Muscle of arm (tissue), 12 donors: ENCODE measurements around the gene MBTD1. TPM values are rescaled to one million over a fixed set of nuclear protein-coding genes. Genes with fewer than 3 reads are reported as not detected.
"Not testable (repeated sequence)": the region's sequence is repeated elsewhere in the genome, so short reads cannot be mapped to it uniquely, and the experiment has no call there.

Source experiments
- DNase-seq: peaks from one replicate; pipeline ENCODE4 v3.0.0-alpha.2; 2013
- polyA plus RNA-seq, 12 donors: library from polyadenylated mRNA; unstranded; fragments of 120-200 nt; gene quantifications; one replicate each; pipeline ENCODE4 v1.2.1, GENCODE V29; 2013; ENCODE audit not compliant: insufficient read length in 12 of 12

The MBTD1 gene
- polyA plus RNA-seq, 12 donors: 20.8 to 82.0 (median 26.9) TPM

DNA sequence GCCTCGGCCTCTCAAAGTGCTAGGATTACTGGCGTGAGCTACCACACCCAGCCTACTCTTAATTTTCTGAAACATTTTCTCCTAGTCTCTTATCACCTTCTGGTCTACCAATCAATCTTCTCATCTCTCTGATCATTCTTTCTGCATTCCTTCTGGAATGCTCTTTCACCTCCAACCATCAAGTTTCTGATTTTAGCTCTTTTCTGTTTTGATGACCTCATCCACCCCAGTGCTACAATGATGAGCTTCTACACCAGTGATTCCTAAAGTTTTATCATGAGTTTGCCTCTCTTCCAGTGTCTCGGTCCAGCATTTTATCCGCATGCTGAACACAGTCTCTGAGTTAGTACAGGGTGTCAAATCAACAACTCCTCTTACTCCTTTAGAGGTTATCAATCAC is 62.1 kb downstream of the MBTD1 start:
- DNase-seq: no peak

DNA sequence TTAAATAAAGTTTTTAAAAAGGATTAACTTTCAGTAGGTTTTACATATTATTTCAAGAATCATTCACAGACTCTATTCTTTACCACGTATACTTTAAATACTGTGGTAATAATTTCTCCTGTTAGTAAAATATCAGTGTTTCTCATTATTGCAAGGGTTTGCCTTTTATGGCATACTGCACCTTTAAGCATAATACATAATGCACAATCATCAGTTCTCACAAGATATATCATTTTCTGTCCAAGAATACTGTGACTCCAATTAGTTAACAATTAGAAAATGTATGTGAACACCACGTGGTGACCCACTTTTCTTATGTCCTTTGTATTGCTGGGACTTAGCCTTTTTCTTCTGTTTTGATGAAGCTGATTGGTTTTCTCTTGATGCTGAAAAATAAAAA is 68.0 kb downstream of the MBTD1 start:
- no peak for DNase-seq

DNA sequence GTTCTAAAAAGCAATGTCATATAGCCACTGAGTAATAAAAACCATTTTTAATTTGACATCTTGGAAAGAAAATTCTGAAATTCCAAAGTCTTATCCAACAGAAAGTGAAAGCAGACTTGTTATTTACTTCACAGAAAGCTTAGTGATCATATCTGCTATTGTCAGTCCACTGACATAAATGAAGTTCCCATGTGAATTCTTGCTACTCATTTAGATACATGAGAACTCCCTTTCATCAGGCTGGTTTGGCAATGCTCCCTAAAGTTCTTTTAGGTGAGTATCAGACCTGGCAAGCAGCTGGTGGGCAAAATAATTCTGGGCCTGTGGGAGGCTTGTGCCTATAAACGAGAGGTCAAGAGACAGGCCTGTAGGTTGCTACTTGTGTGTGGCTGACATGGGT is 70.2 kb downstream of the MBTD1 start:
- no peak for DNase-seq

DNA sequence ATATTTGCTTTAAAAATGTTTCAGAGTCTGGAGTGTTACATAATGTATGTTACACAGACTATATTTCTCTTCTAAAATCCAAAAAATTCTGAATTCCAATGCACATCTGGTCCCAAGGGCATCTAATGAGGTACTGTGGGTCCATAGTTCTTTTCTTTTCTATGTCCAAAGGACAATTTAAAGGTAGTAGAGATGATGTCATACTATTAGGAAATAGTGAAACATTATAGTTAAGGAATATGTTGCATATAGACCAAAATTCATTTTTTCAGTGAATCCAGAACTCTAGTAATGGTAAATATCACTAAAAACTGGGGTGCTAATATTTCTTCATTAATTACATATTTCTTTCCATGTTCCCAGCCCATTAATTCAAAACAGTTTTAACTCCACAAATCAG is 70.7 kb downstream of the MBTD1 start:
- DNase-seq: no peak

DNA sequence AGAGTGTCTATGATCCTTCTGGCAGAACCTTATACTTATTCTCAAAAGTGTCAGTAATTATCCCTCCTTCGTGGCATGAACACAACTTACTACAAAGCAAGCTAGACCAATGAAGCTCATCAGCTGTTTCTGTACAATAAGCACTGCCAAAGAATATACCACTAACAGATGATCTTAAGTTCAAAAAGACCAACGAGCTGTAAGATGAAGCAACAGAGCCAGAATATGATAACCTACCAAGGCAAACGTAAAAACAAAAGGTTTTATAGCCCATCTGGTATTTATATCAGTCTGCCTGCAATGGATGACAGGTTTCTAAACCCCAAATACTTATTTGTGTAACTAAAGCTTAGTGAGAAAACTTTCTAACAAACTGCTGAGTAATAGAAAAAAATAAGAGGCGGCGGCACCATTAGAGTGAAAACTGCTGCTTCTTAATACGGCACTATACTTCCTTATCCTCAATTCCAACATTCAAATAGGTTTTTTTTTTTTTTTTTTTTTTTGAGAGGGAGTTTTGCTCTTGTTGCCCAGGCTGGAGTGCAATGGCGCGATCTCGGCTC is 71.5 kb downstream of the MBTD1 start:
- DNase-seq: no peak

DNA sequence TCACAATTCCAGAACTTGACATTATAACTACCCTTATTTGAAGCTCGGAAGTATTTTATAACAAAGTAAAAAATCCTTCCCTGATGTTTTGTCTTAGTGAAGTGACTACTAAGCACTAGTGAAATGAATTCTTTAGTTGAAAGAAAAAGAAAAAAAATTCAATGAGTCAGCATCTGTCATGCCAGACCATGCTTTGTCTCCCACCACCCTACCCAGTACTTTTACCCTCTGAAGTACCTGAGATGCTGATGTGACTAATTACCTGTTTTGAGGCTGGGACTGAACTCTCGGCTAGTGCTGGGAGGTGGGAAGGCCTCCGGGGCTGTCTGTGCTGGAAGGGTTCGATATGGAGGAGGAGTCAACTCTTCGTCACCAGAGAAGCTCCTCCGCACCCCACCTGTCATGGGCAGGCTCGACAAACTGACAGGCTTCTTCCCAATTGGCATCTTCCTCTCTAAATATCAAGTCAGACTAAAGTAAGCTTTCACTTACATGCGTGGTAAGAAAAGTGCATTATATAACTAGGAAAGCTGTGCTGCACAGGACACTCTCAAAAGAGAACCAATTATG is 74.0 kb downstream of the MBTD1 start:
- DNase-seq: no peak

DNA sequence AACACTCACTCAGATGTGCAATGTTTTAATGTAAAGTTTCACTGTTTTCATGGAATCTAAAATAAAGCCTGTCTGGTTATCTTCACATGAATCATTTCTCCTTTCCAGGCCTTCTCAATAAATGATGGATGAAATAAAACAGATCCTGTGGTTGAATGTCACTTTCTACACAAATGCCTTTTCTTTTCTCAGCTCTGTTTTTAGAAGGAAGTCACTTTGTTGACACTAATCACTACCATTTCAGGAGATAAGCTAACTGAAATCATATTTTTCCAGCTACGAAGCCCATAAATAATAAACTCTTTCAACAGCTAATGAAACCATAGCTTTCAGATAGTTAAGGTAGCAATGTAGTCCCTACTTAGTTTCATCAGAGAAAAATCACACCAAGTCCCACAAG is 75.7 kb downstream of the MBTD1 start:
- no peak for DNase-seq

DNA sequence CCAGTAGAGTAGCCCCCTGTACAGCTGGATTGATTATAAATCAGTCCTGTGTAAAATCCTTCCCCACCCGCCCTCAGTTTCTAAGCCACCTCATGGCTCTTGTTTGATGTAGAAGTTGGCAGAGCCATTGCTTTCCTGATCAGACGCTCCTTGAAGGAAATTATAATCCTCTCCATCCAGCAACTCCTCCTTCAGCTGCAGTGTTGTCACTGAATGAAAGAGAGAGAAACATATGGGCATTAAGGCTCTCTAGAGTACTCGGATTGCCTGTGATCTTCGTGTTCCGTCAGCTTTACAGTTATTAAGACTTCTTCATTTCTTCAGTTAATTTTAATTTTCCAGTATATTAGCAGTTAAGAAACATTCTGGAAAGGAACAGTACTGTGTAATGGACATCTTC is 79.4 kb downstream of the MBTD1 start:
- no peak for DNase-seq

DNA sequence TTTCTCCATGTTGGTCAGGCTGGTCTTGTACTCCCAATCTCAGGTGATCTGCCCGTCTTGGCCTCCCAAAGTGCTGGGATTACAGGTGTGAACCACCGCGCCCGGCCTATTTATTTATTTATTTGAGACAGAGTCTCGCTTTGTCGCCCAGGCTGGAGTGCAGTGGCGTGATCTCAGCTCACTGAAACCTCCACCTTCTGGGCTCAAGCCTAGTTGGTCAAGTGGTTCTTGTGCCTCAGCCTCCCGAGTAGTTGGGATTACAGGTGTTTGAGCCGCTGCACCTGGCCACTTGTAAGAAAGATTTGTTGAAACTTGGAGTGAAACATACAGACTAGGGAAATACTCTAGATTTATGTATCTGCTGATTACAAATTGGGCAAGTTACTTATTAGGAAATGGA is 87.8 kb downstream of the MBTD1 start:
- not testable (repeated sequence) for DNase-seq

DNA sequence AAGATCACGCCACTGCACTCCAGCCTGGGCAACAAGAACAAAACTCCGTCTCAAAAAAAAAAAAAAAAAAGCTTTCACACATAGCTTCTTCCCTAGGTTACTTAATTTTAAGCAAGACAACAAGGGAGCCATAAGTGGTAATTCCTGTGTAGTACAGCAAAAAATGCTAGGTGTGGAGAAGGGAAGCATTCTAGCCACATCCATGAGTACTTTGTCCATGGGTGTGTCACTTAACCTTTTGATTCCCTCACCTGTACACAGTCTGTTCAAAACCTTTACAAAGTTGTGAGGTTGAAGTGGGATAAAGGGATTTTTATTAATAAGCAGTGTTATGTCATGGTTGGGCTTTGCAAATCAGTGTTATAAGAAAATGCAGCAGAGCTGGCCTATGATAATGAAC is 89.1 kb downstream of the MBTD1 start:
- no peak for DNase-seq

DNA sequence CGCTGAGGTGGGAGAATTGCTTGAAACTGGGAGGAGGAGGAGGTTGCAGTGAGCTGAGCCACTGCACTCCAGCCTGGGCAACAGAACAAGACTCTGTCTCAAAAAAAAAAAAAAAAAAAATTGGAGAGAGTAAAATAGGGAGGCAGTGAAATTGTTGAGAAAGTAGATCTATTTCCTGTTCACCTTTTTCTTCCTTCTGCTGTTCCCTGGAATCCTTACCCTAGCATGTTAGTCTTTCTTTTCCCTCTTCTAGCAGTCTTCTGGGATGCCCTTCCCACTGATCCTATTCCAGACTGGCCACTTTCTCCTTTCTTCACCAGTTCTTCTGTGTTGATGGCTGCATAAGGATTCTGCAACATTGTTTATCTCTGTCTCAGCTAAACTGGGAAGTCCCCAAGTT is 90.5 kb downstream of the MBTD1 start:
- DNase-seq: no peak

DNA sequence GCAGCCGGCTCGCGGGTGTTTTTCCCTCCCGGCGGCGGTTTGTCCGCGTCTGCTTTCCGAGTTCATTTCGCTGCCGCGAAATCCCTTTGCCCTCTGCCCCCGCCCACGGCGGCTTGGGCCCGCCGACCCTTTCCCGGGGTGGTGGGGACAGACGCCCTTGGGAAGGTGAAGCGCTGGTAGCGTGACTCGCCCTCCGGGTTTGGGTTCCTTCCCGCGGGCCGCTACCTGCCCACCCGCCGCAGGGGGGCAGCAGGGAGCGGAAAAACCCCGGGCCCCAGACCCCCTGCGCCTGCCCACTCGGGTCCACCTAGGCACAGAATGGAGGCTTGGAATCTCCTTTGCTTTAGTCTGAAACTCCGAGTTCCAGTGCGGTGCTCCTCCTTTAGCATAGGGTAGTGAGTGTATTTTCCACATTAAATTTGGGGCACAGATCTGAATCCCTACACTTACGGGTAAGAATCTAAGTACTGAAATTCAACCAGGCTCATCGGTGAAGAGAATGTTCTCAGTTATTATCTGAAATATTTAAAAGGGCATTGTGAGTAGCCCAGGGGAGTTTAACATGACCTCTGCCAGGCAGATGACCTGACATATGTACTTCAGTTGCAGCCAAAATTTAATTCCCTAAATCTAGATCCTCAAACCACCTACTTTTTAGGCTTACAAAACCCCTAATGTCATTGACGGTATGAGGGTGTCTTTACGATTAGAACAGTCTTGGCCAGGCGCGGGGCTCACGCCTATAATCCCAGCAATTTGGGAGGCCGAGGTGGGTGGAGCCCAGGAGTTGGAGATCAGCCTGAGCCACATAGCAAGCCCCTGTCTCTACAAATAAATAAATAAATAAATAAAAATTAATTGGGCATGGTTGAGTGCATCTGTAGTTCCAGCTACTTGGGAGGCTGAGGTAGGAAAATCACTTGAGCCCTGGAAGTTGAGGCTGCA is 92.6 kb downstream of the MBTD1 start:
- DNase-seq: peak; percentile 20

DNA sequence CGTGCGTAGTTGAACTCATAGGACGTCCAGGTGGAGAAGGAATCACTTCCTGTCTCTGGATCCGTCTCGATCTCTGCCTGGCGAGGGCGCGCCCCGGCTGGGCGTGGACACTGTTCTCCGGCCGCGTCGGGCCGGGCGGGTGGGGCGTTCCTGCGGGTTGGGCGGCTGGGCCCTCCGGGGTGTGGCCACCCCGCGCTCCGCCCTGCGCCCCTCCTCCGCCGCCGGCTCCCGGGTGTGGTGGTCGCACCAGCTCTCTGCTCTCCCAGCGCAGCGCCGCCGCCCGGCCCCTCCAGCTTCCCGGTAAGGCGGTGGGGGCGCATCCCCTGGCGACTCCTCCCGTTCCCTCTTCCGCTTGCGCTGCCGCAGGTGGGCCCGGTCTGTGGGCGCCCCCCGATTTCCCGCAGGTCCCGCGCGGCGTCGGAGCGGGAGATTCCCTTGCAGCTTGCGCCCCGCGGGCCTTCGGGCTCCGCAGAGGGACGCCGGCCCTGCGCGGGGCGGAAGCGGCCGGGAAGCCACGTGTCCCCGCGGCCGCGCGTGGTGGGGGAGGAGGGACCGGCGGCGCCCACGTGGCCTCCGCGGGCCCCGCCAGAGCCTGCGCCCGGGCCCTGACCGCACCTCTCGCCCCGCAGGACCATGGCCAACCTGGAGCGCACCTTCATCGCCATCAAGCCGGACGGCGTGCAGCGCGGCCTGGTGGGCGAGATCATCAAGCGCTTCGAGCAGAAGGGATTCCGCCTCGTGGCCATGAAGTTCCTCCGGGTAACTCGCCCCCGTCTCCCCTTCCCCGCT is 93.5 kb downstream of the MBTD1 start, which contains the start of gene NME2:
Gene NME2, plus strand, starts transcription at position 214 of the 789 bp plus-strand sequence. Its CDS starts 420 bp downstream, at position 634.
- DNase-seq: peak; percentile 85

DNA sequence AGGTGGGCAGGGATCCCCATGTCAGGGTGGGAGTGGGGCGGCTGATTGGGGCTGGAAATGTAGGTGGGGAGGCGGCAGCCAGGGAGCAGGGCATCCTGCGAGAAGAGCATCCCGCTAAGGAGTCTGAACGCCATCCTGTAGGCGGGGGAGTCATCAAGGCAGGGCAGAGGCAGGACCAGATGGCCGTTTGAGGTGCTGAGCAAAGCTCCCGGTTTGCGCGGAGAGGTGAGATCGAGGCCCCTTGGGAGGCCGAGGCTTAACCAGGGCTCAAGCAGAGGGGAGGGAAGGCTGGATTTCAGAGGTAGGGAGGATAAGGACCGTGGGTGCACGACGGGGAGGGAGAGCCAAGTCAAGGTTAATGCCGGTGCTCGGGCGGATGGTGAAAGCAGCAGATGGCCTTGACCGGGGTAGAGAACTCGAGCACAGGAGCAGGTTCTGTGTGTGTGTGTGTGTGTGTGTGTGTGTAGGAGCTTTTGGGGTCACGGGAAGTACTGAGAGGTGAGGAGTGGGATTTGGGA is 94.1 kb downstream of the MBTD1 start:
- no peak for DNase-seq

DNA sequence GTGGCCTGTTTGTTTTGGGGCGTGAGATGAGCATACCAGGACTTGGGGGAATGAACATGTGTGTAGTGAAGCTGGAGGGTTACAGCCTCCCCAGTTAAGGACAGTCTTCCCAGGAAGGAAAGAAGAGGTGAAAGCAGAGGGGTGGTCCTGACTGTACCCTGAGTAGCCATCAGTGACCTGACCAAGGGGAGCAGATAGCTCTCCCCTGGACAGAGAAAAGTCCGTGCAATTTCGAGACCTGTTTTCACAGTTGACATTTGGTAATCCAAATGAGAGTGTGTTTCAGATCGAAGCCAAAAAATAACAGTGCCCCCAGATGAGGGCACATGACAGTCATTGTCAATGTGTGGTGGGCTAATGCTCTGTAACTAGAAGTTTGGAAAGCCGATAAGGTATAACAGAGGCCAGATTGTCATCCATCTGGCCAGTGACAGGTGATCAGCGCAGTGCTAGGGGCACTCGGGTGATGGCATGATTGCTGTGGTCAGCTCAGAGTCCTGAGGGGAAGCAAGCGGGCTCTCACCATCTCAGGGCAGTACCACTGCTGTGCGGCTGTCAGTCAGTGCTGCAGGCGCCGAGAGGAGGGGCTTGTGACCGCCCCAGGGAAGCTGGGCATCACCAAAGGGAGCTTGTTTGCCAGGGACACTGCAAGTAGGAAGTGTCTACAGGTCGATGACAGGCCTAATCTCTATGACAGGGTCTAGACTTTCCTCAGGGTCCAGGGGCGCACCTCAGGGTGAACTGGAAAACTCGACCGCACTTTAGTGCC is 94.8 kb downstream of the MBTD1 start:
- no peak for DNase-seq

DNA sequence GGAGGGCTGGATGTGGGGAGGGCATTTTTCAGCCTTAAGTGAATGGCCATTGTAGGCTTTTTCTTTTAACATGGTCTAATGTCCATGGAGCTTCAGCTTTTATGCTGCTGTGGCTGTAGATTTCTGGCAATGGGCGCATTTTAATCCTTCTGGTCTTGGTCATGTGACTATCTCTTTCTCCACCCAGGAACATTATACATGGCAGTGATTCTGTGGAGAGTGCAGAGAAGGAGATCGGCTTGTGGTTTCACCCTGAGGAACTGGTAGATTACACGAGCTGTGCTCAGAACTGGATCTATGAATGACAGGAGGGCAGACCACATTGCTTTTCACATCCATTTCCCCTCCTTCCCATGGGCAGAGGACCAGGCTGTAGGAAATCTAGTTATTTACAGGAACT is 98.3 kb downstream of the MBTD1 start:
- DNase-seq: no peak

DNA sequence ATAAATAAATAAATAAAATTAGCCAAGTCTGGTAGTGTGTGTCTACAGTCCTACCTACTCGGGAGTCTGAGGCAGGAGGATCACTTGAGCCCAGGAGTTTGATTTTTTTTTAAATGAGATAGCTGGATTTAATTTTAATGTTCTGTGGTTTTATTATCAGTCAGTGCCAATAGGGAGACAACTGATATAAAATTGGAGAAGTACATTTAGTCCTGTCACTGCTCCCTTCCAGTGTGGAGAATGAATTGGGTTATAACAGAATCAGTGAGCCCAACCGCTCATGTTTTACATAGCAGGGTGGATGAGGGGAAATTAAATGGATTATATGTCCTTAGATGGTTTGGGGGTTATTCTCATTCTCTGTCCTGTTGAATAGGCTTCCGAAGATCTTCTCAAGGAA is 100.2 kb downstream of the MBTD1 start:
- no peak for DNase-seq

DNA sequence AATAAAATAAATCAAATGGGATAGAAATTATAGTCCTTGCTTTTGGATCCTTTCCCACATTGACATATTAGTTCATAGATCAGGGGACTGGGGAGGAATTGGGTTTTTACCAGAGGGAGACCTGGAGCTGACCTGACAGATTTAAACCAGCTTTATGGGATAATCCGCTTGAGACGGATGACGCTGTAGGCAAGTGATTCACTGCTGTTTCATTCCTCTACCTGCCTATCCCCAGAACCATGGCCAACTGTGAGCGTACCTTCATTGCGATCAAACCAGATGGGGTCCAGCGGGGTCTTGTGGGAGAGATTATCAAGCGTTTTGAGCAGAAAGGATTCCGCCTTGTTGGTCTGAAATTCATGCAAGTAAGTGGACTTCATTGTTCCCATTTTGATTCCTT is 104.4 kb downstream of the MBTD1 start:
- DNase-seq: no peak

DNA sequence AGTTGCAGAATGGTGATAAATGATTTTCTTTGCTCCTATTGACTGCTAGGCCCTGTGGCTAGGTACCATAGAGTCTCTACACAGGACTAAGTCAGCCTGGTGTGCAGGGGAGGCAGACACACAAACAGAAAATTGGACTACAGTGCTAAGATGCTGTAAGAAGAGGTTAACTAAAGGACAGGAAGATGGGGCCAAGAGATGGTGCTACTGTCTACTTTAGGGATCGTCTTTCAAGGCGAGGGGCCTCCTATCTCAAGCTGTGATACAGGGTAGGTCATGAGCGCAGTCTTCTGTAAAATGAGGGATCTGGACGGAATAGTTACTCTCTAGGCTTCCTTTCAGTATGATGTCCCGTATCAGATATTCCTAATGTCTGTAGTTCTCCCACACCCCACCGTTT is 105.7 kb downstream of the MBTD1 start:
- peak; percentile 19 for DNase-seq

DNA sequence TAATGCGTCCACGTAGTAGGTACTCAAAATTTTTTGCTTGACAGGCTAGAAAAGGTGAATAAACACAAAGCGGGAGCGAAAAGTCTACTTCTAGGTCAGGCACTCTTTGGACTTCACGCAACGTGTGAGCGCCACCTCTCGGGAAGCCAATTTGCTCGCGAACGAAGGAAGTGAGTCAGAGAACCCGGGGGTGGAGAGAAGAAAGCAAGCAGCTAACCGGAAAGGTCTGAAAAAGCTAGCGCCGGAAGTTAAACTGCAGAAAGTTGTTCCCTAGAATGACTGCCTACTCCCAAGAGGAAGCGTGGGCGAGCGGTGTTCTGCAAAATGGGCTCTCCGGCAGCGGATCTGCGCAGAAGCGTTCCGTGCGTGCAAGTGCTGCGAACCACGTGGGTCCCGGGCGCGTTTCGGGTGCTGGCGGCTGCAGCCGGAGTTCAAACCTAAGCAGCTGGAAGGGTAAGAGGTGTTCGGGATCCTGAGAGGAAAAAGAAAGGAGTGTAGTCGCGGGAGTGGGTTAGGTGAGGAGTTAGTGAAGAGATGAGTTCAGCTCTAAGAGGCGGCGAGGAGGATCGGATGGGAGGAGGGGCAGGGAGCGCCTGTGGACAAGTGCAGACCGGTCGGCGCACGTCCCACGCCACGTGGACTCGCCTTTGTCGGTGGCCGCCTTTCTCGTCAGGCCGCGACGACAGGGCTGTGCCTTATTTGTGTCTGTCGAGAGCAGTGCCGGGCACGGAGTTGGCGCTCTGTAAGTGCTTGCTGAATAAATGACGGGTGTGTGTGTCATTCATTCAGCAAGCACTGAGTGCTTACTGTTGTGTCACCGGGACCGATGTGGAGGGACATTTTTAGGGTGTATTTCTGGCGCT is 106.4 kb downstream of the MBTD1 start, which contains the start of gene NME1:
Gene NME1, plus strand, starts transcription at position 350 of the 863 bp plus-strand sequence. CDS start 2,096 bp downstream, outside the sequence.
- peak; percentile 99 for DNase-seq
